Upper lobe of left lung (tissue), 6 donors: ENCODE measurements around the gene PTPRG. TPM values are rescaled to one million over a fixed set of nuclear protein-coding genes. Genes with fewer than 3 reads are reported as not detected.

Experiments used
- ATAC-seq, 2 donors: fragments of 200-7000 bp; cut with Tn5 transposase; one replicate each; pipeline ENCODE4 v1.9.1; 2022; ENCODE audit warnings: mild to moderate bottlenecking in 2 of 2, moderate library complexity in 2 of 2; ENCODE audit not compliant: low FRiP score in 2 of 2
- DNase-seq, 2 donors: peaks; one replicate each; pipeline ENCODE4 v3.0.0-alpha.2; 2019 to 2020
- H3K27ac ChIP-seq, 4 donors: fragments of 200-600 bp; sonication (generic); one replicate each; pipeline ENCODE4 v1.5.1; 2016 to 2019
- H3K27me3 ChIP-seq, 4 donors: fragments of 200-600 bp; sonication (generic); one replicate each; pipeline ENCODE4 v1.5.1; 2017 to 2019
- H3K36me3 ChIP-seq, 4 donors: fragments of 200-600 bp; sonication (generic); one replicate each; pipeline ENCODE4 v1.5.1; 2016 to 2019
- H3K4me1 ChIP-seq, 4 donors: fragments of 200-600 bp; sonication (generic); one replicate each; pipeline ENCODE4 v1.5.1; 2018 to 2019
- H3K4me3 ChIP-seq, 4 donors: fragments of 200-600 bp; sonication (generic); one replicate each; pipeline ENCODE4 v1.5.1; 2017 to 2019; ENCODE audit warnings: mild to moderate bottlenecking in 2 of 4, moderate library complexity in 1 of 4
- H3K9me3 ChIP-seq, 4 donors: fragments of 200-600 bp; sonication (generic); one replicate each; pipeline ENCODE4 v1.5.1; 2018 to 2019
- EP300 ChIP-seq, 4 donors: sonication (generic); formaldehyde crosslinking; IDR thresholded peaks; one replicate each; pipeline ENCODE4 v1.5.1; 2017; ENCODE audit warnings: antibody characterized with exemption in 4 of 4, control low read depth in 2 of 4
- POLR2A ChIP-seq, 4 donors: fragments of 450-650 bp; IDR thresholded peaks; one replicate each; pipeline ENCODE4 v1.5.1; 2016 to 2017; ENCODE audit warnings: antibody characterized with exemption in 4 of 4, mild to moderate bottlenecking in 2 of 4
- POLR2AphosphoS5 ChIP-seq, 2 donors: sonication (generic); formaldehyde crosslinking; IDR thresholded peaks; one replicate each; pipeline ENCODE4 v1.5.1; 2017; ENCODE audit warnings: antibody characterized with exemption in 2 of 2
- WGBS, 2 donors: methylation state at CpG; one replicate each; pipeline ENCODE4 v1.1.5; 2017 to 2018; 5-methylcytosine and 5-hydroxymethylcytosine counted together
- total RNA-seq, 6 donors: library from RNA; depleted of rRNA in 4 of 6; stranded (reverse); fragments of >200 nt in 4 of 6; gene quantifications; one replicate each; pipeline versions ENCODE4 v1.1.0 to v1.2.1, GENCODE V29; 2016 to 2021
- TF ChIP-seq, protein P1 (sequence below), 6 experiments: fragments of 450-650 bp in 4 of 6; fragments of 200-600 bp in 2 of 6; sonication (generic) in 2 of 6; IDR thresholded peaks; one replicate each; pipeline ENCODE4 v1.5.1; 2016 to 2019; ENCODE audit warnings: antibody characterized with exemption in 6 of 6
- donor health status: DM: no; HTN: no; CAD: no; lungs with moderate emphysema.
- donor health status: DM: no; HTN: yes; CAD: no; lungs with severe emphysema.

PTPRG gene
- total RNA-seq, 6 donors from 2014 or later = 58.7 to 101 (median 68.8) TPM

GRCh38 chr3:61575893-61576292 is 14.5 kb downstream of the PTPRG start:
- Histone ChIP-seq H3K4me3 (no peak overlapping the region), H3K27ac (no peak overlapping the region), H3K4me1 (peaks cover 0 to 11% (median 8%) of the 10 kb centered on the region in 4 donors), H3K36me3 (no peaks in the 10 kb centered on the region), H3K27me3 (no peaks in the 10 kb centered on the region), H3K9me3 (no peaks in the 10 kb centered on the region)
- TF ChIP-seq POLR2A (IDR thresholded peaks at IDR 0.05) = no peak
- TF ChIP-seq, protein P1, sequence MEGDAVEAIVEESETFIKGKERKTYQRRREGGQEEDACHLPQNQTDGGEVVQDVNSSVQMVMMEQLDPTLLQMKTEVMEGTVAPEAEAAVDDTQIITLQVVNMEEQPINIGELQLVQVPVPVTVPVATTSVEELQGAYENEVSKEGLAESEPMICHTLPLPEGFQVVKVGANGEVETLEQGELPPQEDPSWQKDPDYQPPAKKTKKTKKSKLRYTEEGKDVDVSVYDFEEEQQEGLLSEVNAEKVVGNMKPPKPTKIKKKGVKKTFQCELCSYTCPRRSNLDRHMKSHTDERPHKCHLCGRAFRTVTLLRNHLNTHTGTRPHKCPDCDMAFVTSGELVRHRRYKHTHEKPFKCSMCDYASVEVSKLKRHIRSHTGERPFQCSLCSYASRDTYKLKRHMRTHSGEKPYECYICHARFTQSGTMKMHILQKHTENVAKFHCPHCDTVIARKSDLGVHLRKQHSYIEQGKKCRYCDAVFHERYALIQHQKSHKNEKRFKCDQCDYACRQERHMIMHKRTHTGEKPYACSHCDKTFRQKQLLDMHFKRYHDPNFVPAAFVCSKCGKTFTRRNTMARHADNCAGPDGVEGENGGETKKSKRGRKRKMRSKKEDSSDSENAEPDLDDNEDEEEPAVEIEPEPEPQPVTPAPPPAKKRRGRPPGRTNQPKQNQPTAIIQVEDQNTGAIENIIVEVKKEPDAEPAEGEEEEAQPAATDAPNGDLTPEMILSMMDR (IDR thresholded peaks at IDR 0.05) = no peak
- no peak for TF ChIP-seq POLR2AphosphoS5 (IDR thresholded peaks at IDR 0.05)
- TF ChIP-seq EP300 (IDR thresholded peaks at IDR 0.05) = no peak
- ATAC-seq (no peak), DNase-seq (no peak)
- WGBS, 2 donors = 81 to 87% methylated on average over 4 of the region's 4 CpGs

- ATAC-seq (no peak), DNase-seq (no peak)
- WGBS, 2 donors = 66 to 69% methylated on average over 3 of the region's 3 CpGs
- no peaks in the 10 kb centered on the region for H3K27me3 ChIP-seq
- no peaks in the 10 kb centered on the region for H3K36me3 ChIP-seq
- no peak overlapping the region for H3K27ac ChIP-seq
- H3K9me3 ChIP-seq = no peaks in the 10 kb centered on the region
- H3K4me1 ChIP-seq = peaks cover 0 to 11% (median 8%) of the 10 kb centered on the region in 4 donors
- H3K4me3 ChIP-seq = no peak overlapping the region
- no peak for TF ChIP-seq POLR2A (IDR thresholded peaks at IDR 0.05)
Observed at GRCh38 chr3:61577760-61578159, 16.4 kb downstream of the PTPRG start.

DNA sequence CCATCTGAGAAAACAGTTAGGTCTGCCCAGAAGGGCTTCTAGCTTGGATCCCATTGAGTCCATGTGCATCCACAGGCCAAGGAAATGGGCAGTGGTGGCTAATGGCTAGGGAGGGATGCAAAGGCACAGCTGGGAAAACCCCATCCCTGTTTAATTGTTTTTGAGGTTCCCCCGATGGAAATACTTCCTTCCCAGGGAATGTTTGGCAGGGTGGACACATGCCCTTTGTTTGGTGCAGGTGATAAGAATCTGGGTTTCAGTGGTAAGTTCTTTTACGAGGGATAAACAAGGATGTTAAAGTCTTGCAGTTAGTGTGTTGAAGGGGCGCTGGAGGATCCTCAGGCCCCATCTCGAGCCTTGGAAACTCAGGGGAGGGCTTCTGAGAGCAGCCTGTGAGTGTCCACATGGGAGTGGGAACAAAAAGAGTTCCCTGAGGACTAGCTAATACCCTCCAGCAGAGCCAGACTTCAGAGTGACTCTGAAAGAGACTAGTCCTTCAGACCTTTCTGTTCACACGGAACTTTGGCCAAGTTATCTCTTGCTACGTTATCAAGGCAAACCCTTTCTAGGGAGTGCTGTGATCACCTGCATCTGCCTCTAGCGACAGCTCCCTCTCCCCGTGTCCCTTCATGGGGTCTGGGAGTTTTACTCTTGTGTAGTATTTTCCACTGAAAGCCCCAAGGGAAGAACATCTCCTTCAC is 17.4 kb downstream of the PTPRG start:
- H3K4me3 ChIP-seq = no peak overlapping the region
- WGBS, 2 donors = 65 to 67% methylated on average over 8 of the region's 8 CpGs
- H3K36me3 ChIP-seq = no peaks in the 10 kb centered on the region
- no peaks in the 10 kb centered on the region for H3K27me3 ChIP-seq
- no peak for ATAC-seq
- peaks cover 0 to 14% (median 8%) of the 10 kb centered on the region in 4 donors for H3K4me1 ChIP-seq
- no peaks in the 10 kb centered on the region for H3K9me3 ChIP-seq
- no peak for DNase-seq
- no peak overlapping the region for H3K27ac ChIP-seq
- no peak for TF ChIP-seq POLR2AphosphoS5 (IDR thresholded peaks at IDR 0.05)
- TF ChIP-seq, protein P1 (IDR thresholded peaks at IDR 0.05) = no peak
- no peak for TF ChIP-seq POLR2A (IDR thresholded peaks at IDR 0.05)
- no peak for TF ChIP-seq EP300 (IDR thresholded peaks at IDR 0.05)

DNA sequence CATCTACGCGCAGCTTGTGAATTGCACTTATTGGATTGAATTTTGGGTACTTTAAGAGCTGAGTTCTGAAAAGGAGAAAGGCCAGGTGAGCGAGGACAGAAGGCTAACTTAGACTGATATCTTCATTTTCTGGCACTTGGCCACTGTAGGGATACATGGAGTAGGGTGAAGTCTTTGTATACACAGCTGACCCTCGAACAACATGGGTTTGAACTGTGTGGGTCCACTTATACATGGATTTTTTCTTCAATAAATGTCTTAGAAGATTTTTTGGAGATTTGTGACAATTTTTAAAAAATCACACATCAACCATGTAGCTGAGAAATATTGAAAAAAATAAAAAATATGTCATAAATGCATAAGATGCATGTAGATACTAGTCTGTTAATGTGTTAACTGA is 18.3 kb downstream of the PTPRG start:
- H3K4me3 ChIP-seq = no peak overlapping the region
- H3K27me3 ChIP-seq = no peaks in the 10 kb centered on the region
- H3K27ac ChIP-seq = no peak overlapping the region
- 92 to 95% methylated on average over 4 of the region's 4 CpGs for WGBS, 2 donors
- peaks cover 0 to 16% (median 8%) of the 10 kb centered on the region in 4 donors for H3K4me1 ChIP-seq
- no peaks in the 10 kb centered on the region for H3K9me3 ChIP-seq
- ATAC-seq = no peak
- H3K36me3 ChIP-seq = no peaks in the 10 kb centered on the region
- no peak for TF ChIP-seq POLR2A (IDR thresholded peaks at IDR 0.05)
- TF ChIP-seq, protein P1 (IDR thresholded peaks at IDR 0.05) = no peak
- TF ChIP-seq POLR2AphosphoS5 (IDR thresholded peaks at IDR 0.05) = no peak
- TF ChIP-seq EP300 (IDR thresholded peaks at IDR 0.05) = no peak
- no peak for DNase-seq

DNA sequence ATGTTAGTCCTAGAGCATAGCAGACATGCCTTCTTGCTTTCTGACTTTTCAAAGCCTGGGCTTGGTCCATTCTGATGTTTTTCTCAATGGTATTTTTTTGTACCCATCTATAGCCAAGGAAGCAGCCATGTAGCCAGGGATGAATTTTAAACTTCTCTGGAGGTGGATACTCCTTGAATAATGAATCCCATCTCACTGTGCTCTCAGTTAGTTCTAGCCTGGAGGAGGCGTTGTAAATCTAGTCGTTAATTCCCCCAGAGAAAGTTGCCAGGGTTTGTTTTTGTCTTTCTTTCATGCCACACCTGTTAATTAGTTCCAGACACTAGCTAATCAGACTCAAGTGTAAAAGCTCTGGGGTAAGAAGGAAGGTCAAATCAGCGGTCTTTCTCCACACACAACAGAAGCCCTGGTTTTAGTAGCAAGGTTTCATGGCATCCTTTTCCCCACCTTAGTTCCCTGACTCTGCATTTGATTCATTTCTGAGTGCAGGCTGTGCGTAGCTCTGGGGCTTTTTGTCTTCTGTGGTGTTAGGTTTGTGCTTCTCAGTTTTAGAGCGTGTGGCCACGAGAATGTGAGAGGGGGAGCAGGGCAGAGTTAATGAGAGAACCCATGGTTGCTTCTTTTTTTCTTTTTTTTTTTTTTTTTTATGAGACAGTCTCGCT is 19.7 kb downstream of the PTPRG start:
- DNase-seq = no peak
- H3K27ac ChIP-seq = no peak overlapping the region

More for the DNA sequence above, 19.7 kb downstream of the PTPRG start:
- Histone ChIP-seq H3K9me3 (no peaks in the 10 kb centered on the region), H3K4me1 (peaks cover 0 to 15% (median 3%) of the 10 kb centered on the region in 4 donors), H3K27me3 (no peaks in the 10 kb centered on the region), H3K36me3 (no peaks in the 10 kb centered on the region), H3K4me3 (no peak overlapping the region)
- WGBS, 2 donors = 84 to 87% methylated on average over 7 of the region's 7 CpGs
- no peak for ATAC-seq
- no peak for TF ChIP-seq POLR2AphosphoS5 (IDR thresholded peaks at IDR 0.05)
- no peak for TF ChIP-seq POLR2A (IDR thresholded peaks at IDR 0.05)
- TF ChIP-seq, protein P1 (IDR thresholded peaks at IDR 0.05) = no peak
- no peak for TF ChIP-seq EP300 (IDR thresholded peaks at IDR 0.05)
